DOHH2 (cell line): Measurements from ENCODE around the gene TKT.

Experiments used
- H3F3A ChIP-seq: fragments of 200-600 bp; sonication (generic), shearing (Covaris generic); 2 replicates; pipeline ENCODE4 v1.6.0; 2016; ENCODE audit warnings: antibody characterized with exemption, mild to moderate bottlenecking; ENCODE audit not compliant: control insufficient read depth, insufficient read depth
- H3K27ac ChIP-seq: fragments of 200-600 bp; sonication (generic); 2 replicates; pipeline ENCODE4 v1.5.1; 2014; ENCODE audit warnings: low read depth, mild to moderate bottlenecking, low read length, moderate library complexity
- H3K27me3 ChIP-seq: fragments of 200-600 bp; sonication (generic); 2 replicates; pipeline ENCODE4 v1.6.1; 2014; ENCODE audit warnings: mild to moderate bottlenecking, low read length, mixed read lengths; ENCODE audit not compliant: control insufficient read depth
- H3K36me3 ChIP-seq: fragments of 200-600 bp; sonication (generic); 2 replicates; pipeline ENCODE4 v1.6.1; 2014; ENCODE audit warnings: mild to moderate bottlenecking, low read length, moderate library complexity, mixed read lengths; ENCODE audit not compliant: control insufficient read depth
- H3K4me1 ChIP-seq: fragments of 200-600 bp; sonication (generic); 2 replicates; pipeline ENCODE4 v1.6.1; 2014; ENCODE audit warnings: mild to moderate bottlenecking, low read length, mixed read lengths; ENCODE audit not compliant: control insufficient read depth
- H3K4me2 ChIP-seq: fragments of 200-600 bp; sonication (generic); 2 replicates; pipeline ENCODE4 v1.6.0; 2014; ENCODE audit warnings: mild to moderate bottlenecking, low read length, moderate library complexity
- H3K4me3 ChIP-seq: fragments of 200-600 bp; sonication (generic); 2 replicates; pipeline ENCODE4 v1.5.1; 2014; ENCODE audit warnings: mild to moderate bottlenecking, low read length, mixed read lengths
- H3K79me2 ChIP-seq: fragments of 200-600 bp; sonication (generic); 2 replicates; pipeline ENCODE4 v1.6.1; 2014; ENCODE audit warnings: mild to moderate bottlenecking, low read length, mixed read lengths; ENCODE audit not compliant: control insufficient read depth
- H3K9me2 ChIP-seq: fragments of 200-600 bp; sonication (generic); replicated peaks from 2 replicates; pipeline ENCODE4 v1.6.1; 2014; ENCODE audit warnings: mild to moderate bottlenecking, low read length, mixed read lengths; ENCODE audit not compliant: control insufficient read depth
- H3K9me3 ChIP-seq: fragments of 200-600 bp; sonication (generic); 2 replicates; pipeline ENCODE4 v1.6.1; 2014; ENCODE audit warnings: antibody characterized with exemption, low read length, mixed read lengths; ENCODE audit not compliant: control insufficient read depth, insufficient read depth
- H4K20me1 ChIP-seq: fragments of 200-600 bp; sonication (generic); 2 replicates; pipeline ENCODE4 v1.6.0; 2014; ENCODE audit warnings: low read depth, mild to moderate bottlenecking, antibody characterized with exemption, low read length, moderate library complexity; ENCODE audit not compliant: control insufficient read depth, insufficient read depth
- EZH2phosphoT487 ChIP-seq: fragments of 200-600 bp; sonication (generic); IDR thresholded peaks from 2 replicates; pipeline ENCODE4 v1.6.1; 2017; ENCODE audit warnings: borderline replicate concordance, mild to moderate bottlenecking, antibody characterized with exemption, low read length, moderate library complexity, mixed read lengths
- TF ChIP-seq, protein P1 (sequence below): fragments of 200-600 bp; sonication (generic); IDR thresholded peaks from one replicate; pipeline ENCODE4 v1.5.1; 2014; ENCODE audit warnings: antibody characterized with exemption, mild to moderate bottlenecking, low read depth, low read length; ENCODE audit not compliant: poor library complexity, severe bottlenecking

The TKT gene

DNA sequence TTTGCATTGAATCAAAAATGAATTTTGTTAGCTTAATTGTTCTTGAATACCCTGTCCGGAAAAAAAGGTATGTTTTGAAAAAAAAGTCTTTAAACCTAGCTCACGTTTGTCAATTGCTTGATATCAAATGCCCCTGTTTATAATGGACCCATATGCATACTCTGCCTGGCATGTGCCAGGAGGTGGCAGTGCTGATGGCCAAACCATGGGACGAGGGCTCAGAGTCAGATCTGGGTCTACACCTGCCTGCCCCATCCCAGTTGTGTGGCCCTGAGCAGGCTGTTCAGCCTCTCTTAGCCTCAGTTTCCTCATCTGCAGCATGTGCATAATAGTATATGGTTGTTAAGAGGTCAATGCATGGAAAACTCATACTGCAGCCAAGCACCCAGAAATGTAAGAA is 56.0 kb downstream of the TKT start:
- Histone ChIP-seq H3K27me3 (no peaks in the 10 kb centered on the region), H3K4me1 (peaks cover 49% of the 10 kb centered on the region), H3K79me2 (peaks cover 61% of the 10 kb centered on the region), H3K9me3 (no peaks in the 10 kb centered on the region), H3K4me2 (peak overlapping the region; percentile 18), H3K9me2 (no peaks in the 10 kb centered on the region), H3K4me3 (no peak overlapping the region), H3K36me3 (peaks cover 56% of the 10 kb centered on the region), H4K20me1 (no peaks in the 10 kb centered on the region), H3F3A (no peaks in the 10 kb centered on the region), H3K27ac (no peak overlapping the region)
- no peak for TF ChIP-seq EZH2phosphoT487
- TF ChIP-seq, protein P1, sequence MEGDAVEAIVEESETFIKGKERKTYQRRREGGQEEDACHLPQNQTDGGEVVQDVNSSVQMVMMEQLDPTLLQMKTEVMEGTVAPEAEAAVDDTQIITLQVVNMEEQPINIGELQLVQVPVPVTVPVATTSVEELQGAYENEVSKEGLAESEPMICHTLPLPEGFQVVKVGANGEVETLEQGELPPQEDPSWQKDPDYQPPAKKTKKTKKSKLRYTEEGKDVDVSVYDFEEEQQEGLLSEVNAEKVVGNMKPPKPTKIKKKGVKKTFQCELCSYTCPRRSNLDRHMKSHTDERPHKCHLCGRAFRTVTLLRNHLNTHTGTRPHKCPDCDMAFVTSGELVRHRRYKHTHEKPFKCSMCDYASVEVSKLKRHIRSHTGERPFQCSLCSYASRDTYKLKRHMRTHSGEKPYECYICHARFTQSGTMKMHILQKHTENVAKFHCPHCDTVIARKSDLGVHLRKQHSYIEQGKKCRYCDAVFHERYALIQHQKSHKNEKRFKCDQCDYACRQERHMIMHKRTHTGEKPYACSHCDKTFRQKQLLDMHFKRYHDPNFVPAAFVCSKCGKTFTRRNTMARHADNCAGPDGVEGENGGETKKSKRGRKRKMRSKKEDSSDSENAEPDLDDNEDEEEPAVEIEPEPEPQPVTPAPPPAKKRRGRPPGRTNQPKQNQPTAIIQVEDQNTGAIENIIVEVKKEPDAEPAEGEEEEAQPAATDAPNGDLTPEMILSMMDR: peak; percentile 46

DNA sequence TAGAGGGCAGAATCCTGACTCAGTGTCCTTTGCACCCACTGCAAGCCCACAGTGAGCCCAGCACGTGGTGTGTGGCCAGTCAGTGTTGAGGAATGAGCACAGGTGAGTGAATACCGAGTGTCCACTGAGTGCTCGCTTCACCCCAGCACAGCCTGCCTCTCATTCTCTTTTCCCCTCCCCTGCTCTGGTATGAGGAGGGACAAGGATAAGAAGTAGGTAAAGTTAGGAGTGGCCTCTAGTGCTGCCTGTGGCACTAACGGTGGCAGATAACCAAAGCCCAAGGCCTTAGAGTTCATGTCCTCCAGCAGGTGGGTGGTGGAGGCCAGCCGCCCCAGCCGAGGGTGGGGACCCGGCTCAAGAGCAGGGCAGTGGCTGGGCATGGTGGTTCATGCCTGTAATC is 56.8 kb downstream of the TKT start:
- Histone ChIP-seq H4K20me1 (no peaks in the 10 kb centered on the region), H3K9me3 (no peaks in the 10 kb centered on the region), H3K9me2 (no peaks in the 10 kb centered on the region), H3K79me2 (peaks cover 63% of the 10 kb centered on the region), H3K4me2 (peak overlapping the region; percentile 83), H3K27me3 (no peaks in the 10 kb centered on the region), H3K4me1 (peaks cover 58% of the 10 kb centered on the region), H3F3A (no peaks in the 10 kb centered on the region), H3K27ac (no peak overlapping the region), H3K36me3 (peaks cover 58% of the 10 kb centered on the region), H3K4me3 (peak overlapping the region; percentile 69)
- TF ChIP-seq, protein P1: no peak
- no peak for TF ChIP-seq EZH2phosphoT487

DNA sequence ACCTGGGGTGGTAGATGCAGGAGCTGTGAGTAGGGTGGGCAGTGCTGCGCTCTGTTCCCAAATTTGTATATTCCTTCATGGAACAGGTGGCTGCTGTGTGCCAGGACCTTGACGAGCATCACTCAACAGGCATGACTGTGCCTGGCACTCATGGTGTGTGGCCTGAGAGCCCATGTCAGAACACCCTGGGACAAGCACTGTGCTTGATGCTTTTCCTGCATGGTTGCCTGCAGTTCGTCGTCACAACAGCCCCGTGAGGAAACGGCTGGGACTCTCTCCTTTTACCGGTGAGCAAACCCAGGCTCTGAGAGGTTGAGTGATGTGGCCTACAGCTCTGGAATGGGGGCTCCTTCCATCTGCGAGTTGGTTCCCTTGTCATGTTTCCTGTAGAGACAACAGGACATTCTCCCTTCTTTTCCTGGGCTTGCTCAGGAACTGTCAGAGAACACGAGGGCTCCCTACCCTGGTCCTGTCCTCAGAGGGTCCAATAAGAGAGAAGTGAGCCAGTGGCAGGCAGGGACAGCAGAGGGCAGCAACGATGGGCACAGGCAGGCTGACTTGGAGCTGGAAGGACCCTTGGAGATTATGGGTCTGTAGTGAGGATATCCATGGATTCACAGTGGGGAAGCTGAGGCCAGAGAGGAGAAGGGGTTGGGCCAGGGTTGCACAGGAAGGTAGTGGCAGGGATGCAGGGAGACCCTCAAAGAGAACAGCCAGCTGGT is 57.4 kb downstream of the TKT start:
- Histone ChIP-seq H3K27me3 (no peaks in the 10 kb centered on the region), H3K4me1 (peaks cover 63% of the 10 kb centered on the region), H3K9me3 (no peaks in the 10 kb centered on the region), H3K4me3 (peak overlapping the region; percentile 69), H3K27ac (no peak overlapping the region), H3K9me2 (no peaks in the 10 kb centered on the region), H3K79me2 (peaks cover 69% of the 10 kb centered on the region), H3K36me3 (peaks cover 63% of the 10 kb centered on the region), H3F3A (peaks cover 2% of the 10 kb centered on the region; the same call in 1 of the 2 replicates), H4K20me1 (no peaks in the 10 kb centered on the region), H3K4me2 (peak overlapping the region; percentile 83)
- TF ChIP-seq, protein P1: no peak
- TF ChIP-seq EZH2phosphoT487: no peak
